Measurements from ENCODE around the gene GALR2.

DNA sequence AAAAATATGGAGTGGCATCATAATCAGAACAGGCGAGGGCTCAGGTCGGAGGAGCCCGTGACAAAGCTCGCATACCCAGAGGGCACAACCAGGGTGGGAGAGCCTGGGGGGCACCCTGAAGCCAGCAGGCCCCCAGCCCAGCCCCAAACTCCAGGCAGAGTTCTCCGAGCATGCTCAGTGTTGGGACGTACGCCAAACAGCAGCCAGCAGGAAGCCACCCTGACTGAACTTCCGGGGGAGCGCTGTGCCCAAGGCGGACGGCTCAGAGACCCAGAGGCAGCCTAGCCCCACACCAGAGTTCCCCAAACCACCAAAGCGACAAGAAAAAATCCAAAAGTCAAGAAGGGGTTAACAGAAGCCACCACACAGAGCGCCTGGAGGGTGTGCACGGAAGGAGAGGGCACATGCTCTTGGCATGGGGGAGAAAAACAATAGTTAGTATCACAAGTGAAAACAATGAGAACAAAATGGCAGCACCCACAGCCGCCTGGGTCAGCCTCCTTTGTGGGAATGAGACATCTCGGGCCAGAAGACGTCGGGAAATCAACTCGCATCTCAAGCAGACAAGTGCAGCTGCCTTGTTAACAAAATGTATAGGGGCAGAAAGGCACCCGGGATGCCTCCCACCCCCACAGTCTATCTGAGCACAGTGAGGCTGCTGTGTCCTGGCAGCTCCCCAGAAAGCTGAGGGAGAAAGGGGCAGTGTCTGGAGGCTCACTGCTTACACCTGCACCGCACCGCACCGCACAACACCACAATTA lies 17.1 kb downstream of the GALR2 start:
- TF ChIP-seq, protein P1, sequence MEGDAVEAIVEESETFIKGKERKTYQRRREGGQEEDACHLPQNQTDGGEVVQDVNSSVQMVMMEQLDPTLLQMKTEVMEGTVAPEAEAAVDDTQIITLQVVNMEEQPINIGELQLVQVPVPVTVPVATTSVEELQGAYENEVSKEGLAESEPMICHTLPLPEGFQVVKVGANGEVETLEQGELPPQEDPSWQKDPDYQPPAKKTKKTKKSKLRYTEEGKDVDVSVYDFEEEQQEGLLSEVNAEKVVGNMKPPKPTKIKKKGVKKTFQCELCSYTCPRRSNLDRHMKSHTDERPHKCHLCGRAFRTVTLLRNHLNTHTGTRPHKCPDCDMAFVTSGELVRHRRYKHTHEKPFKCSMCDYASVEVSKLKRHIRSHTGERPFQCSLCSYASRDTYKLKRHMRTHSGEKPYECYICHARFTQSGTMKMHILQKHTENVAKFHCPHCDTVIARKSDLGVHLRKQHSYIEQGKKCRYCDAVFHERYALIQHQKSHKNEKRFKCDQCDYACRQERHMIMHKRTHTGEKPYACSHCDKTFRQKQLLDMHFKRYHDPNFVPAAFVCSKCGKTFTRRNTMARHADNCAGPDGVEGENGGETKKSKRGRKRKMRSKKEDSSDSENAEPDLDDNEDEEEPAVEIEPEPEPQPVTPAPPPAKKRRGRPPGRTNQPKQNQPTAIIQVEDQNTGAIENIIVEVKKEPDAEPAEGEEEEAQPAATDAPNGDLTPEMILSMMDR (IDR thresholded peaks at IDR 0.05 in 4 of 5, conservative IDR thresholded peaks at IDR 0.05 in 1 of 5): no peak
- no peak for TF ChIP-seq POLR2A (IDR thresholded peaks at IDR 0.05)
